CMK (cell line): ENCODE measurements around the gene CMSS1.
A peak's percentile ranks its signal among the peaks of the same experiment; 100 is the strongest.
"Not testable (repeated sequence)": the region's sequence is repeated elsewhere in the genome, so short reads cannot be mapped to it uniquely, and the experiment has no call there.

Experiments
- DNase-seq: peaks from one replicate; pipeline ENCODE4 v3.0.0-alpha.2; 2010; ENCODE audit warnings: low read depth

Gene CMSS1

DNA sequence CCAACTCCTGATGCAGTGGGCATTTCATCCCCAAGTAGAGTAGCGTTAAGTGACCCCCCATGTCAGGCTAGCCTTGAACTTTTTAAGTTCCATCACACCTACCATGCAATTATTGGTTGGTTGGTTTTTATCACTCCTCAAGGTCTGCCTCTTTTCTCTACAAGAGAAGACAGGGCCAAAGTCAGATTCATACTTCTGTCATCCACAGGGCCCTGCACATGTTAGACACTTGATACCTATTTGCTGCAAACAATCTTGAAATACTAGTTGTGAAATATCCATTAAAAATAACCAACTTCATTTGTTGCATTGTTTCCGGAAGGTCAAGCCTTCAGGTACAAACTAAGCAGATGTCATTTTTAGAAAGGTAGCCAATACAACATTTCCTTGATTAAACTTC is 1.2 kb downstream of the CMSS1 start:
- no peak for DNase-seq

DNA sequence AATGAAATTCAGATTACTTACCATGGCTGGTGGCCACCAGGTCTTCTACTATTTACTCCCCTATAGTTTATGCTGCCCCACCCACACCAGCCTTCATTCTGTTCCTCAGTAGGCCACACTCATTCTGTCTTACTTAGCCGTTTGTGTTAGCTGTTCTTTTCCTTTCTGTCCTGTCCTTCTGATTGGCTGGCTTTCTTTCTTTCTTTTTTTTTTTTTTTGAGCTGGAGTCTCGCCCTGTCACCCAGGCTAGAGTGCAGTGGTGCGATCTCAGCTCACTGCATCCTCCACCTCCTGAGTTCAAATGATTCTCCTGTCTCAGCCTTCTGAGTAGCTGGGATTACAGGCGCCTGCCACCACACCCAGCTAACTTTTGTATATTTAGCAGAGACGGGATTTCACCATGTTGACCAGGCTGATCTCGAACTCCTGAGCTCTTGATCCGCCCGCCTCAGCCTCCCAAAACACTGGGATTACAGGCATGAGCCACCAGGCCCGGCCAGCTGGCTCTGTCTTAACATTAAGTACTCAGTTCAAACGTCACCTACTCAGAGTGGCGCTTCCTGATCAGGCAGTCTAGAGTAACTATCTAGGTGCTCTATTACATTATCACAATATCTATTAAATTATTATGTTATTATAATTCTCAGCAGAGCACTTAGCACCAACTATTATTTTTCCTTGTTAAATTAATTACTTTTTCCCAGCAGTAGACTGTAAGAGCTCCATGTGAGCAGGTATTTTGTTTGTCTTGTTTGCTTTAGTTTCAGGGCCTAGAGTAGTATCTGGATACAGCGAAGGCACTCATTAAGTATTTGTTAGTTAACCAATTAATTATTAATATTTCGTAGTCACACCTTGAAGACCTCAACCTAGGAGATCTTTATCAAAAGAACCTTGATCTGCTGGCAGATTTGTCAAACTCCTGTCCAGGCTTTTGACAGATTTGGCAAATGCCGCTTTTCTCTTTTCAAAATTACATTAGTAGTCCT is 6.4 kb downstream of the CMSS1 start:
- no peak for DNase-seq

DNA sequence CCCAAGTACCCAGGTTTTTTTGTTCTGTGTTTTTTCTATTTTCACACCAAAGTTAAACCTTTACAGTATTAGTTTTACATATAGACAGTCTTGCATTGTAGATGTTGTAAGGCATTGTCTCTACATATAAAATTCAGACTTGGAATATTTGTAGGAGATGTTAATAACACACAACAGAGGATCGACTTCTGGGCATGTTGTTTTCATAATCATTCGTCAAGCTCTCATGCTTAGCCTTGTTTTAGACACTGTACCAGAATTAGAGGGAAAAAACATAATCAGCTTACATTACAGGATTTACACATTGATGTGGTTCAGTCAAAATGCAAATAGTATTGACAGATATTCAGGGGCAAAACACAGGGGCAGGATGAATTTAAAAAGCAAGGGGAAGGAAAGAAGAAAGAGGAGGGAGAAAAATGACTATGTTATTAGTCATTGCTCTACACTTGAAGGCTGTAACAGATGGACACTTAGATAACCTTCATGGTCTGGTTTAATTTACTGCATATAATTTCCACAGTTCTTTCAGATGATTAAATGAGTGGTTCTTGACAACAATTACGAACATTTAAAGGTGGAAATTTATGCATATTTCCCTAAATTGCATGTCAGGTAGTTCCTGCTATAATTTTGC is 7.5 kb downstream of the CMSS1 start:
- no peak for DNase-seq

DNA sequence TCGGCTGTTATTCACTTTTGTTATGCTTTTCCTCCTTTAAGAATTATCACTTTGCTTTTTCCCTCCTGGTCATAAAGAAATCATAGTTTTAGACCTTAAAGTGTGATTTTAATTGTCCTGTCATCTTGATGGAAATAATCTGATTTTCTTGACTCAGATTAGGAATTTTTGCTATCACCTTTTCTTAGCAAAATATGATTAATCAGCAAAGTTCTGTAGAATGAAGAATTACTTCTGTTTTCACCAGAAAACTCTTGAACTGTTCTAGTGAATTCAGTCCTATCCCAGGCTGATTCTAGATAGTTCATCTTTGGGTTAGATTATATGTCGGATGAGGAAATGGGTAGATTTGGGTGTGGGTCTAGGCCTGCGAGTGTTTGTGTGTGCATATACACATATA is 12.2 kb downstream of the CMSS1 start:
- DNase-seq = no peak

DNA sequence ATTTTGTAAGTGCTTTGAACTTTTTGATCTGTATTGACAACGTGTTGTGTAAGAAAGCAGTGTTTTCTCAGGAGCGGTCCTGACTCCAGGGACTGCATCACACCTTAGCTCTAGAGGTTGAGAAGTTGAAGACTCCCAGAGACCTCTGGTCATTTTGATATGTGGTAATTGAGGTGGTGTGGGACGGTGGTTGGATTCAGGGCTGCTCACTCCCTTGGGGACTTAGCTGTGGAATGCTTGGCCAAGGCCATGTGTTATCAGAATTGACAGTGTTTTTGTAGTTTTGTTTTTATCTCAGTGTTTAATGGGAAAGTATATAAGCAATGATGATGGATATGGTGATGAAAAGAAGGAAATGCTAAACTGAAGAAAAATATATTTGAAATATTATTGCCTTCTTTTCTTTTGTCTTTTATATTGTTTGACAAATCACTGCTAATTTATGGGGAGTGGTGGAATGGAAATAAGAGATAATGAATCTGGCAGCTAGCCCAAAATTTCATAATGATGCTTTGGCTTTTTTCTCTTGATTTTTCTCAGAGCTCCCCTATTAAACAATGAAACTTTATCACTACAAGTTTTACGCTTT is 16.0 kb downstream of the CMSS1 start:
- DNase-seq = no peak

DNA sequence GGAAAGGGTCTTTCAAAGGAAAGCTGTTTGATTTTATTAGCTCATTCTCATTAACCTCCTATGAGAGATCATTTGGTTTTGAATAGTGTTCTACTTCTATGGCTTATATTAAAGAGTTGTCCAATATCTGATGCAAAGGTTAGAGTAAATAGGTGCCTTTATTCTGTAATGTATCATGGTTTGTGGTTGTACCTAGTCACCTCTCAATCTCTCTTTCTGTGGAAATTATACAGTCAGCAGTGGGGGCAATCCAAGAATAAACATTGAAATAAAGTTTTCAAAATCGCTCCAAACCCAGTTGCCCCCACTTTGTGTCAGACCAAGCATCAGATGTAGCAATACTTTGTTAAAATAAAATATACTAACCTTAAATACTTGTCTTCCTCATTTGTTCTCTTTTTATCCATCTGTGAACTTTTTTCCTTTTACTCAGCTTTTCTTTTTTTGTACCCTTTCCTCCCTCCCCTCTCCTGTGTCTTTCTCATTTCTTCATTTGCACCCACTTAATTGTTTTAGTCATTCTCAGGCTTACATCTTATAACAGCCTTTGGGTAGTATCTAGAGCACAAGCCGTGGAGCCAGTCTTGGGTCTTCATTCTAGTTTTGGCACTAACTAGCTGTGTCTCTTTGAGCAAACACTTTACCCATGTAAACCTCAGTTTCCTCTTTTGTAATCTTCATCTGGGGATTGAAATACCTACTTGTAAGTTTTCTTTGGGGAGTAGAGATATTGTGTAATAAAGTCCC is 16.7 kb downstream of the CMSS1 start:
- DNase-seq = no peak

DNA sequence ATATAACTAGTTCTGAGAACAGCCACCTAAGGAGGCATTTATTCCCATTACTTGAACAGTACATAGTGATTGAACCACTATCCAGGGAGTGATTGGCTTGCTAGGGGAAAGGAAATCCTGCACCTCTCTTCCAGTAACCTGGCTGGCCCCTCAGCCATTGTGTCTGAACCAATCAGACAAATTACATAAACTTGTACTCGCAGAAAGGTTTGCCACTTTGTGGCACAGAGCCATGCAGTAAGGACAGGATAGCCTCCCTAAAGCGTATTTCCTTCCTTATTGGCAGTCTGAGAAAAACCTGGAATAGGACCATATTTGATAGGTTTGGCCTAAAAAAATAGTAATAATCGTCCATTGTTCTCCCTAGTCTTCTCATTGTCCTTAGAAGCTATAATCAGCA is 19.0 kb downstream of the CMSS1 start:
- no peak for DNase-seq

DNA sequence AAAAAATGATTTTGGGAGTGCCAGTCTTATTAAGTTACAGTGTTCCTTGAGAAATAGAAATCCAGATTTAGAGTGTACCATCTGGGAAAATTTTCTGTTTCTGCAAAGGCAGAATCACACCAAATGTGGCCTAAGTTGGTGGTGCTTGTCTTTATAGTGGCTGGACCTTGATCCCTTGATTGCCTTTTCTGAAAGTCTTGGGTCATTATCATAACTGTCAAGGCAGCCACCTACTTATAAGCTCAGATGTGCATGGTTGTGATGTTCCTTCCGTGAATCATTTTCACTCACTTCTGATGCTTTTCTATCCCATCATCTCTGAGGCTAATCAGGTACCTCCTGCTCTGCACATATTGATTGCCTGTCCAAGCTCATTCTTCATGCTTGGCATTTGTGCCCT is 20.1 kb downstream of the CMSS1 start:
- no peak for DNase-seq

DNA sequence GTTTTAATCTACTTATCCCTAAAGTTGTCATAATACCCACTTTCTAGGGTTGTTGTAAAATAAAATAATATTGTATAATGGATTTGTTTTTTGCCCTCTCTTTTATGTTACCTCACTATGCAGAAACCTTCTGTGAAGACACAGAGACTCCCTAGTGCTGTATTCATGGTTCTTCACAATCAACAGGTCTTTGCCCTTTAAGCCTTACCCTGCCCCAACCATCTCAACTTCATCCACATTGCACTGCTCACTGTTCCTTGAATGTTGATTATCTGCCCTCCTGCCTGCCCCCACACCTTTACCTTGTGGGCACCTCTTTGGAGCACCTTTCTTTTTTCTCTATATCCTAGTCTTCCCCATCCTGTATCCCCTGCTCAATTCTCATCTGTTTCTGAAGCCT is 21.1 kb downstream of the CMSS1 start:
- DNase-seq = no peak

DNA sequence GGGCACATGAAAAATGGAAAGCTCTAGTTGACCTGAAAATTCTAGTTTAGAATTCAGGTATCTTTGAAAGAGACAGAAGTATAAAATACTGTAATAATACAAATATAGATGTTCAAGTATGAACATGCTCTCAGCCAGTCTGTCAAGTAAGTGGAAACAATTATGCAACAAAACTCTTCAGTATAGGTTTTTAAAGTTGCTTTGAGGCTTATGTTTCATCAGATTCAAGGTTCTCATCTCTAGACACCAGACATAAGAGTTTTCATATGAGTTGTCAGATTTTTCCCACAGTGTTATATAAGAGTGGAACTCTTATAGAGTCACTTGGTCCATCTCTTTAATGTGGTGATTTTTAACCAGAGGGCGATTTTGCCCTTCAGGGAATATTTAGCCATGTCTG is 22.0 kb downstream of the CMSS1 start:
- DNase-seq = no peak

DNA sequence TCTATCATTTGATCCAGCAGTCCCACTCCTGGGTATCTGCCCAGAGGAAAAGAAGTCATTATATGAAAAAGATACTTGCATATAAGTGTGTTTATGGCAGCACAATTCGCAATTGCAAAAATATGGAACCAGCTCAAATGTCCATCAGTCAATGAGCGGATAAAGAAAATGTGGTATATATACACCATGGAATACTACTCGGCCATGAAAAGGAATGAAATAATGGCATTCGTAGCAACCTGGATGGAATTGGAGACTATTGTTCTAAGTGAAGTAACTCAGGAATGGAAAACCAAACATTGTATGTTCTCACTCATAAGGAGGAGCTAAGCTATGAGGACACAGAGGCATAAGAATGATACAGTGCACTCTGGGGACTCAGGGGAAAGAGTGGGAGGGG is 24.3 kb downstream of the CMSS1 start:
- not testable (repeated sequence) for DNase-seq

DNA sequence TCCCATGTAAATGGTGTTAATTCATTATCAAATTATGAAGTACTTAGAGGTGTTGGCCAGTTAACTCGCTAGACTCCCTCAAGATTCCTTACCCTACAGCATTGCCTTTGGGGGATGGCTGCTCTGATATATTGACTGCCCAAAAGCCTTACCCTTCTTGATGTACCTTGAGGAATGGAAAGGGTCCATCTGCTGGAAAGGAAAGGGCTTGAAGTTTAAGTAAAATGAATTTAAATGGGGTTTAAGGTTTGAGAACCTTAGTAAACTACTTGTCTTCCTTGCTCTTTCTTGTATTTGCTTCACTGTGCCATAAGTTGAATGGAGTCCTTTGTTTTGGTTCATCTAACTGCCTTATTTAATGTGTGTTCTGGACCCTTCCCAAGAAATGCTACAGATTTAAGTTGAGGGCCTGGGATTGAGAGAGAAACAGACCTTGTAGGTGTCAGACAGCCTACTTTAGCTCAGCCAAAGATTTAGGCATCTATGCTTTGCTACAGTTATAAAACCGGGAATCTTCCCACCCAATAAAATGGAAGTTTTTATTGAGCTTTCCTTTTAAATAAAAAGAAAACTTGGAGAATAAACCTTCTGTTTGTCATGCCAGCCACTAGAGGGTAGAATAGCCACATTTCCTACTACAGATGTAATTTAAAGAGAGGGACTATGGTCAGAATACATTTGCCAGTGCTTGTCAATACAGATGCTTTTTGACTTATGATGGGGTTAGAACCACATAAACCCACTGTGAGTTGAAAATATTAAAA is 25.3 kb downstream of the CMSS1 start:
- no peak for DNase-seq

DNA sequence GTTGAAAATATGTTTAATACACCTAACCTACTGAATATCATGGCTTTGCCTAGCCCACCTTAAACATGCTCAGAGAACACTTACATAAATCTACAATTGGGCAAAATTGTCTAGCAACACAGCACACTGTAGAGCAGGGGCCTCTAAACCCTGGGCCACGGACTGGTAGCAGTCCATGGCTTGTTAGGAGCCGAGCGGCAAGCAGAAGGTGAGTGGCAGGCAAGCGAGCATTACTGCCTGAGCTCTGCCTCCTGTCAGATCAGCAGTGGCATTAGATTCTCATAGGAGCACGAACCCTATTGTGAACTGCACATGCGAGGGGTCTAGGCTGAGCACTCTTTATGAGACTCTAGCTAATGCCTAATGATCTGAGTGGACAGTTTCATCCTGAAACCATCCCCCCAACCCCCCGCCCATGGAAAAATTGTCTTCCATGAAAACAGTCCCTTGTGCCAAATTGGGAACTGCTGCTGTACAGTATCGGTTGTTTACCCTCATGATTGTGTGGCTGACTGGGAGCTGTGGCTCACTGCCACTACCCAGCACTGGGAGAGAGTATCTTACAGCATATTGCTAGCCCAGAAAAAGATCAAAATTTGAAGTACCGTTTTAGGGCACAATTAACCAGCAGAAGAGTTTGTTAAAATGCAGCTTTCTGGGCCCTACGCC is 26.1 kb downstream of the CMSS1 start:
- no peak for DNase-seq

DNA sequence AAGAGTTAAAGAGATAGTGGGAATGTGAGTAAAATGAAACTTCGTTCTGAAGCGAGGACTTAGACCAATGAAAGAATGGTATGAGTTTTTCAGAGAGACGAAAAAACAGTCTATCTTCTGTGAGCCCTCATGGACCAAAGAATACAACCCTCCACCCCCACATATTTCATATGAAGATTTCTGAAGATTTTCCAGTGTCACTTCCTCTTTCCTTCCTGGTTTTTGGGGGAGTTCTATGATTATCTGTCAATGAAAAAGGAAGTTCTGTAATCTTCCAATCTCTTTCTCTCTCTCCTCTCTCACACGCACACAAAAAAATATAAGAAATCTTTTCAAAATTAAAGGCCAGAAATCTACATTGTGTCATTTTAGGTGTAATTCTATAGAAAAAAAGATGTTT is 27.7 kb downstream of the CMSS1 start:
- no peak for DNase-seq

DNA sequence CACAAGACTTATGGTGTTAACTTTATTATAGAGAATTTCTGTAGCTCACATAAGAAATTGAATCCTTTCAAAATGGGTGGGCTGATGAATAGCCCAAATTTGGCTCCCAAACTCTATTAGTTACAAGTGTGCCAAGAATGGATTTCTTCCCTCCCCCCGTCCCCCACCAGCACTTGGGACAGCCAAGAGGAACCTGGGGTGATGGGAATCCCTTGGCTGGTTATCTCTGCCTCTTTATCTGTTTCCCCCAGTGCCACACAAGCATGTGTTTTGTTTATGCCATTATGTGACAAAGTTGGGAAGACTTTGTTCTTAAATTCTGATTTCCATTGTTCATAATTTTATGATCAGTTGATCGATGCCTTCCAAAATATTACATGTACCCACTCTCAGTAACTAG is 28.3 kb downstream of the CMSS1 start:
- peak; percentile 33 for DNase-seq

DNA sequence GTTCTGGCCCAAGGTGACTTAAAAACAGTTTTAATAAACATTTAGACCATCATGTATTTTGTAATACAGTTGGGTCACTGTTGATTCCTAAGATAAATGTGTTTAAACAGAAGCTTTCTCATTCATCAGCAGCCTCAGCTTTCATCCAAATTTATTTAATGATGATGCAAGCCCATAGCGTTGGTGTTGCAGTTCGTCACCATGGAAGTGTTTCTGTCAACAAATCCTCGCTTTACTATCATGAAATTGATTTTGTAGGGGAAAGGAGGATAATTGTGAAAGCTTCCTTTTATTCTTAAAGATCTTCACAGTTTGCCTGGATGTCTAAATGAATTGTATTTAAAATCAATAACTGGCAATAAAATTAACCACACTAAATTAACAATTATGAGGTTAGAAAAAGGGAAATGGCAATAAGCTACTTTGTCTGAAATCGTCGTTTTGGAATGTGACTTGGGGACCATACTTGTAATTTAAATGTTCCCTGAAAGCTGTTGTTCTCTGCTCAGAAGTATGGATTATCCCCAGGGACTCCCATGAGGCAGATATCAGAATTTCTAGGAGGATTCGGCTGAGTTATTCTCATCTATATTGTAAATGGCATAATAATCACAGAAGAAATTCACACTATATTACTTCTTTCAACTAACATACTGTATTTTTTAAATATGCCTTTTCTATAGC is 29.0 kb downstream of the CMSS1 start:
- no peak for DNase-seq

DNA sequence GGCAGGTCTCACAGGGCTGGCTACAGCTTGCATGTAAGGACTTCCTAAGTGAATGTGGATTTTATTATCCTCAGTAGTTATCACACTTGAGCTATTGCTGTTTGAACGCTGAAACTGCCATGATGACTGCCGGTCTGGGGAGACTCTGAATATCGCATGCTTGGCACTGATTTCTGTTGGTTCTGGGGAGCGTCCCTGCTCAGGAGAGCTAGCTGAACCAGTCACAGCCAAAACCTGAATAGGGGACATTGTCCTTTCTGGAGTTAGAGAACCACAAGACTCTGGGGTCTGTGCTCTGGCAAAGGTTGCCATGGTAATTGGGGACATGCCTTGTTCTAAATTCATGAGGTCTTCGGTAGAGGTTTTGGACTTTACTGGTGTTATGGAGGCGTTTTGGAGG is 30.8 kb downstream of the CMSS1 start:
- DNase-seq = no peak

DNA sequence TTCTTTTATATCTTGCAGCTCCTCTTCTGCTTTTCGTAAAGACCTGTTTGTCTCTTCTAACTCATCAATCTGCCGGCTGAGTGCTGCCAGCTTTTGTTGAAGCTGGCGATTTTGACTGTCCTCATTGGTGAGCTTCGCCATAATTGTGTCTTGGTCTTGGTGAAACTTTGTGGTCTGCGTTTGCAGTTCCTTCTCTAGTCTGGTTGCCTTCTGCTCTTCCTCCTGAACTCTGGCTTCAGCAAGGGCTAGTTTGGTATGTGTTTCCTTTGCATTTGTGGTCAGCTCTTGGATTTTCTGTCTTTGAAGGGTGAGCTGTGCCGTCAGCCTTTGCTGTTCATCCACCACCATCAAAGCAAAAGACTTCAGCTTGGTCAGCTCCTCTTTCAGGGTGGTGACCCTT is 32.9 kb downstream of the CMSS1 start:
- no peak for DNase-seq

DNA sequence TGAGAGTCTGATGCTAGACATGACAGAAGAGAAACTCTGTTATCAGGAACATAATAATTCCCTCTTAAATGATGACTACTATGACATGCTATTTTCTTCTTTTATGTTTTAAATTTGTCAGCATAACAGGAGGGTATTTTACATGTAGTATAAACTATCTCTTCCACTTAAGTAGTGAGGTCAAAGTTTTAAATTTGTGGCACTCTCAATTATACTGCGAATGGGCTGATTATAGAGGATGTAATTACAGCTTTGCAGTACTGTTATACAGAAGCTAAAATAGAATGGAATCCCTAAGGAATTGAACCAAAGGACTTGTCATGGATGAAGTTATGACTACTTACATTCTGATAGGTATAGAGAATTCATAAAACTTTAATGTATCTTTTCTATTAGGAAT is 34.3 kb downstream of the CMSS1 start:
- no peak for DNase-seq

DNA sequence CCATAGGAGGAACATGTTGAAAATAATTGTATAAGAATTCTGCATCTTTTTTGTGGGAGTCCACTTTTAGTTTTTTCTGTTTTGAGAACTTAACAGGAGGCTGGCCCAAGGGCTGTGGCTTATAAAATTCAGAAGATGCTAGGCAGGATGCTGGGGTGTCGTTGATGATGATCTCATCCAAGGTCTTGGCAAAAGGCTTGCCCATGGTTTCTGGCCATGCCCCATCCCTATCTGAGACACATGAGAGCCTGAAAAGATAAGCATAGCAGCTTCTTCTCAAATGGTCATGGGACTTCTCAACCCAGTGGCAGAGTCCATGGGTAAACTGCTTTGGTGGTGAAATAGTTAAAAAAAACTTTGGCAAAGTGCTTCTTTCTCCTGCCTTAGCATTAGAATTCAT is 35.2 kb downstream of the CMSS1 start:
- no peak for DNase-seq
